Astrocyte (in vitro differentiated cells and primary cell): Measurements from ENCODE around the gene THOC6. TPM values are rescaled to one million over a fixed set of nuclear protein-coding genes. Genes with fewer than 3 reads are reported as not detected.
"Not testable (repeated sequence)": the region's sequence is repeated elsewhere in the genome, so short reads cannot be mapped to it uniquely, and the experiment has no call there.

Experiments used
- DNase-seq: peaks from one replicate; pipeline ENCODE4 v3.0.0-alpha.2; 2010; ENCODE audit warnings: low read depth
- FAIRE-seq: peaks from 2 replicates; lab custom pipeline; 2011; peaks lifted over from hg19 to GRCh38; lab: Jason Lieb, UNC
- H2AFZ ChIP-seq: 2 replicates; pipeline ENCODE4 v1.6.0; 2012; ENCODE audit warnings: low read depth, low read length, inconsistent platforms
- H3K27ac ChIP-seq: 2 replicates; pipeline ENCODE4 v1.5.1; 2011; ENCODE audit warnings: low read depth, low read length, inconsistent platforms
- H3K27me3 ChIP-seq: 2 replicates; pipeline ENCODE4 v1.6.0; 2011; ENCODE audit warnings: low read length, inconsistent platforms; ENCODE audit not compliant: insufficient read depth
- H3K36me3 ChIP-seq: 2 replicates; pipeline ENCODE4 v1.5.1; 2011; ENCODE audit warnings: low read length, inconsistent platforms; ENCODE audit not compliant: insufficient read depth
- H3K4me1 ChIP-seq: 2 replicates; pipeline ENCODE4 v1.5.1; 2011; ENCODE audit warnings: low read length, inconsistent platforms; ENCODE audit not compliant: insufficient read depth
- H3K4me2 ChIP-seq: 2 replicates; pipeline ENCODE4 v1.6.0; 2012; ENCODE audit warnings: low read length, inconsistent platforms
- H3K4me3 ChIP-seq: 2 replicates; pipeline ENCODE4 v1.5.1; 2011; ENCODE audit warnings: low read depth, mild to moderate bottlenecking, low read length, inconsistent platforms; ENCODE audit not compliant: insufficient read depth
- H3K79me2 ChIP-seq: 2 replicates; pipeline ENCODE4 v1.6.0; 2012; ENCODE audit warnings: mild to moderate bottlenecking, low read length, inconsistent platforms; ENCODE audit not compliant: insufficient read depth
- H3K9ac ChIP-seq: 2 replicates; pipeline ENCODE4 v1.6.0; 2012; ENCODE audit warnings: mild to moderate bottlenecking, low read length, inconsistent platforms
- H3K9me3 ChIP-seq: 2 replicates; pipeline ENCODE4 v1.5.1; 2012; ENCODE audit warnings: low read depth, mild to moderate bottlenecking, low read length, inconsistent platforms; ENCODE audit not compliant: insufficient read depth
- H4K20me1 ChIP-seq: 2 replicates; pipeline ENCODE4 v1.6.0; 2012; ENCODE audit warnings: low read length, inconsistent platforms; ENCODE audit not compliant: insufficient read depth
- H3K27ac Mint-ChIP-seq: one replicate; pipeline ENCODE4 v1.8.0; 2021; ENCODE audit warnings: mild to moderate bottlenecking, mixed read lengths; ENCODE audit not compliant: unreplicated experiment
- H3K27me3 Mint-ChIP-seq: one replicate; pipeline ENCODE4 v1.8.0; 2021; ENCODE audit warnings: low read depth, mixed read lengths; ENCODE audit not compliant: unreplicated experiment
- H3K36me3 Mint-ChIP-seq: one replicate; pipeline ENCODE4 v1.8.0; 2021; ENCODE audit warnings: low read depth, mixed read lengths; ENCODE audit not compliant: unreplicated experiment
- H3K4me1 Mint-ChIP-seq: one replicate; pipeline ENCODE4 v1.8.0; 2021; ENCODE audit warnings: low read depth, mixed read lengths; ENCODE audit not compliant: unreplicated experiment
- H3K4me3 Mint-ChIP-seq: one replicate; pipeline ENCODE4 v1.8.0; 2021; ENCODE audit warnings: mild to moderate bottlenecking, moderate library complexity, mixed read lengths; ENCODE audit not compliant: unreplicated experiment
- H3K9me3 Mint-ChIP-seq: one replicate; pipeline ENCODE4 v1.8.0; 2021; ENCODE audit warnings: mild to moderate bottlenecking, mixed read lengths; ENCODE audit not compliant: unreplicated experiment
- CTCF ChIP-seq: IDR thresholded peaks from 2 replicates; pipeline ENCODE4 v1.5.1; 2011; ENCODE audit warnings: low read depth, mild to moderate bottlenecking, inconsistent platforms, low read length, moderate library complexity; ENCODE audit not compliant: insufficient read depth
- EZH2 ChIP-seq: IDR thresholded peaks from 2 replicates; pipeline ENCODE4 v1.6.1; 2012; ENCODE audit warnings: mild to moderate bottlenecking, low read length, inconsistent platforms; ENCODE audit not compliant: insufficient read depth
- total RNA-seq: library from RNA; stranded (reverse); gene quantifications from 2 replicates; pipeline ENCODE4 v1.2.1, GENCODE V29; 2021

Gene THOC6
- total RNA-seq, 1 donor from 2014 or later: 22.3 TPM

- no peak overlapping the region for H2AFZ ChIP-seq
- H3K36me3 ChIP-seq: no peaks in the 10 kb centered on the region
- H3K79me2 ChIP-seq: no peaks in the 10 kb centered on the region
- H3K4me1 Mint-ChIP-seq: peaks cover 8% of the 10 kb centered on the region
- DNase-seq (no peak), FAIRE-seq (no peak)
- peak overlapping the region; percentile 66 for H3K4me2 ChIP-seq
- peaks cover 2% of the 10 kb centered on the region for H3K27me3 ChIP-seq
- H3K4me3 ChIP-seq: no peak overlapping the region
- no peaks in the 10 kb centered on the region for H3K9me3 ChIP-seq
- peaks cover 5% of the 10 kb centered on the region for H3K27me3 Mint-ChIP-seq
- no peak overlapping the region for H3K27ac ChIP-seq
- H4K20me1 ChIP-seq: no peaks in the 10 kb centered on the region
- H3K36me3 Mint-ChIP-seq: peaks cover 6% of the 10 kb centered on the region
- peaks cover 3% of the 10 kb centered on the region for H3K9me3 Mint-ChIP-seq
- no peak overlapping the region for H3K4me3 Mint-ChIP-seq
- no peak overlapping the region for H3K9ac ChIP-seq
- no peak overlapping the region for H3K27ac Mint-ChIP-seq
- TF ChIP-seq CTCF (no peak), EZH2 (no peak)
- peaks cover 6% of the 10 kb centered on the region for H3K4me1 ChIP-seq
These were observed 42.6 kb downstream of the THOC6 start for GRCh38 chr16:3066440-3066748.

- Histone ChIP-seq H3K4me3 (no peak overlapping the region), H3K4me2 (no peak overlapping the region), H3K36me3 (no peaks in the 10 kb centered on the region), H3K27me3 (peaks cover 2% of the 10 kb centered on the region), H4K20me1 (no peaks in the 10 kb centered on the region), H3K27ac (no peak overlapping the region), H3K4me1 (peaks cover 6% of the 10 kb centered on the region), H2AFZ (no peak overlapping the region), H3K9me3 (no peaks in the 10 kb centered on the region), H3K79me2 (no peaks in the 10 kb centered on the region), H3K9ac (no peak overlapping the region)
- FAIRE-seq (no peak), DNase-seq (no peak)
- H3K4me3 Mint-ChIP-seq: no peak overlapping the region
- H3K4me1 Mint-ChIP-seq: peaks cover 8% of the 10 kb centered on the region
- TF ChIP-seq EZH2 (no peak), CTCF (no peak)
- peaks cover 6% of the 10 kb centered on the region for H3K36me3 Mint-ChIP-seq
- H3K27ac Mint-ChIP-seq: no peak overlapping the region
- H3K9me3 Mint-ChIP-seq: peaks cover 3% of the 10 kb centered on the region
- peaks cover 14% of the 10 kb centered on the region for H3K27me3 Mint-ChIP-seq
These were observed 44.7 kb downstream of the THOC6 start for GRCh38 chr16:3068487-3068886.

GRCh38 chr16:3069146-3069545 is 45.3 kb downstream of the THOC6 start:
- H3K9me3 ChIP-seq, H3K4me1 Mint-ChIP-seq, H3K4me2 ChIP-seq, H3K36me3 ChIP-seq, FAIRE-seq, H3K4me1 ChIP-seq, DNase-seq, H3K9me3 Mint-ChIP-seq, H3K27me3 ChIP-seq, H3K9ac ChIP-seq, H3K27ac ChIP-seq, H3K4me3 Mint-ChIP-seq, H3K4me3 ChIP-seq, H3K27ac Mint-ChIP-seq, H4K20me1 ChIP-seq, H2AFZ ChIP-seq, H3K36me3 Mint-ChIP-seq, H3K79me2 ChIP-seq: not testable (repeated sequence)
- H3K27me3 Mint-ChIP-seq: peaks cover 21% of the 10 kb centered on the region
